ENCODE measurements around the gene SLCO3A1.

GRCh38 chr15:91961357-91961756, 107.8 kb downstream of the SLCO3A1 start:
- no peak for TF ChIP-seq CTCF (IDR thresholded peaks at IDR 0.05; ENCODE audit: low read depth, low read length, missing input control)
- TF ChIP-seq, protein P1, sequence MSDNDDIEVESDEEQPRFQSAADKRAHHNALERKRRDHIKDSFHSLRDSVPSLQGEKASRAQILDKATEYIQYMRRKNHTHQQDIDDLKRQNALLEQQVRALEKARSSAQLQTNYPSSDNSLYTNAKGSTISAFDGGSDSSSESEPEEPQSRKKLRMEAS (IDR thresholded peaks at IDR 0.05): no peak
- no peak for TF ChIP-seq RAD21 (IDR thresholded peaks at IDR 0.05)
- no peak for TF ChIP-seq YY1 (IDR thresholded peaks at IDR 0.05)
- TF ChIP-seq TAF1 (conservative IDR thresholded peaks at IDR 0.05): no peak
- no peak for TF ChIP-seq GABPA (IDR thresholded peaks at IDR 0.05 in 1 of 2, conservative IDR thresholded peaks at IDR 0.05 in 1 of 2)
- no peak for TF ChIP-seq RXRA (IDR thresholded peaks at IDR 0.05)
- no peak for TF ChIP-seq JUND (IDR thresholded peaks at IDR 0.05)
- TF ChIP-seq REST (IDR thresholded peaks at IDR 0.05): no peak
